CD4-positive, alpha-beta T cell treated with Interleukin-4 for 4 hours (primary cell): ENCODE data around the gene NME7.

ENCODE experiments used
- DNase-seq: peaks from one replicate; pipeline ENCODE4 v3.0.0-alpha.2; 2020

The NME7 gene

GRCh38 chr1:169103480-169103893 lies 264.1 kb downstream of the NME7 start:
- DNase-seq: no peak

GRCh38 chr1:169103002-169103401 lies 264.6 kb downstream of the NME7 start:
- no peak for DNase-seq

- no peak for DNase-seq
These were observed 265.0 kb downstream of the NME7 start for GRCh38 chr1:169102567-169102966.

- no peak for DNase-seq
These were observed 266.9 kb downstream of the NME7 start for GRCh38 chr1:169100651-169101088.

- DNase-seq: no peak
These were observed 267.4 kb downstream of the NME7 start for GRCh38 chr1:169100208-169100607.

- no peak for DNase-seq
These were observed 268.0 kb downstream of the NME7 start for GRCh38 chr1:169099561-169099960.

GRCh38 chr1:169098380-169098779 lies 269.2 kb downstream of the NME7 start:
- no peak for DNase-seq

- no peak for DNase-seq
These were observed 272.6 kb downstream of the NME7 start for GRCh38 chr1:169094897-169095569.

GRCh38 chr1:169092399-169092798 lies 275.2 kb downstream of the NME7 start:
- no peak for DNase-seq

GRCh38 chr1:169091480-169091941 lies 276.1 kb downstream of the NME7 start:
- no peak for DNase-seq

GRCh38 chr1:169090900-169091311 lies 276.7 kb downstream of the NME7 start:
- DNase-seq: no peak

GRCh38 chr1:169090308-169090899 lies 277.2 kb downstream of the NME7 start:
- DNase-seq: no peak

- no peak for DNase-seq
These were observed 277.8 kb downstream of the NME7 start for GRCh38 chr1:169089776-169090175.

GRCh38 chr1:169087876-169088275 lies 279.7 kb downstream of the NME7 start:
- DNase-seq: no peak

GRCh38 chr1:169086603-169087455 lies 280.8 kb downstream of the NME7 start:
- peak; percentile 36 for DNase-seq

GRCh38 chr1:169085911-169086310 lies 281.7 kb downstream of the NME7 start:
- DNase-seq: no peak
